Hindlimb muscle (tissue), 1 donor: ENCODE results near the gene IRF9. TPM values are rescaled to one million over a fixed set of nuclear protein-coding genes. Genes with fewer than 3 reads are reported as not detected.

ENCODE experiments used
- DNase-seq: peaks from one replicate; pipeline ENCODE4 v3.0.0-alpha.2; 2013
- polyA plus RNA-seq: library from polyadenylated mRNA; unstranded; fragments of 120-200 nt; gene quantifications from one replicate; pipeline ENCODE4 v1.2.1, GENCODE V29; 2013; ENCODE audit not compliant: insufficient read length

The IRF9 gene, protein sequence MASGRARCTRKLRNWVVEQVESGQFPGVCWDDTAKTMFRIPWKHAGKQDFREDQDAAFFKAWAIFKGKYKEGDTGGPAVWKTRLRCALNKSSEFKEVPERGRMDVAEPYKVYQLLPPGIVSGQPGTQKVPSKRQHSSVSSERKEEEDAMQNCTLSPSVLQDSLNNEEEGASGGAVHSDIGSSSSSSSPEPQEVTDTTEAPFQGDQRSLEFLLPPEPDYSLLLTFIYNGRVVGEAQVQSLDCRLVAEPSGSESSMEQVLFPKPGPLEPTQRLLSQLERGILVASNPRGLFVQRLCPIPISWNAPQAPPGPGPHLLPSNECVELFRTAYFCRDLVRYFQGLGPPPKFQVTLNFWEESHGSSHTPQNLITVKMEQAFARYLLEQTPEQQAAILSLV
- polyA plus RNA-seq = 32.6 TPM

DNA sequence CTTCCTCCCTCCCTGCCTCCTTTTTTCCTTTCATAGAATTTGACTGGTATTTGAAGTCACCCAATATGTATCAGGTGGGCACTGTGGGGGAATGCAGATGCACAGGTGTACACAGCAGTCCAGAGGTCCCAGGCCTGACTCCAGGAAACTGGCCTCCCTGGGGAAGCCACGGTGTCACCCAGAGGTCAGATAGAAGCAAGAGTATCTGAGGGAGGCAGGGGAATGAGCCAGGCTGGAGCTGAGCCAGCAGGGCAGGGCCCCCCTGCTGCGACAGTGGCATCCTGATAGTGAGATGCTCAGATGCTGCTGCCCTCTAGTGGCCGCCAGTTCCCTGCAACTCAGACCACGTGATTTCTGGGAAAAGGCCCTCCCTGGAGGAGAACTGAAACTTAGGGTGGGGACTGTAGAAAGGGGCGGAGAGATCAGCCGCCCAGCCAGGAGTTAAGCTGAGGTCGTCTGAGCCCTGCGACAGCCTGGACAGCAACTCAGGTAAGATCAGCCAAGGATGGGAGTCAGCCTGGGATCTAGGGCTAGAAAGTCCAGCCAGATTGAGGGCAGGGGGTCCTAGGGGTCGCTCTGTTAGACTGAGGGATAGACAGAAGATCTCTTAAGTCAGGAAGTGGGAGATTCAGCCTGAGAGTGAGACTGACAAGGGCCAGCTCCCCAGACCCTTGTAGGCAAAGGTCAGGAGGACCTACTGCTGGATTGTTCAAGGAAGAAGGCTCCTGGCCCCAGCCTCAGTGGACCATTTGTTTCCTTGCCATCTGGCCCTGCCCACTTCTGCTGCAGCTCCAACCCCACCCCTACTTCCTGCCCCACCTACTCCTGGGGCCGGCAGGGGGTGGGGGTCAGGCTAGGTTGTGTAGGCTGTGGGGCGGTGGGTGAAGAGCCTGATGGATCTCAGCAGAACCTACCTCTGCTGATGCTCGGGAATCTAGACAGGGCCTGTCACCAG is at the start of gene IRF9:
Gene IRF9 (plus strand): TSS at position 416 of the 955 bp plus-strand sequence. CDS start 880 bp downstream, outside the sequence.
- peak; percentile 94 for DNase-seq

DNA sequence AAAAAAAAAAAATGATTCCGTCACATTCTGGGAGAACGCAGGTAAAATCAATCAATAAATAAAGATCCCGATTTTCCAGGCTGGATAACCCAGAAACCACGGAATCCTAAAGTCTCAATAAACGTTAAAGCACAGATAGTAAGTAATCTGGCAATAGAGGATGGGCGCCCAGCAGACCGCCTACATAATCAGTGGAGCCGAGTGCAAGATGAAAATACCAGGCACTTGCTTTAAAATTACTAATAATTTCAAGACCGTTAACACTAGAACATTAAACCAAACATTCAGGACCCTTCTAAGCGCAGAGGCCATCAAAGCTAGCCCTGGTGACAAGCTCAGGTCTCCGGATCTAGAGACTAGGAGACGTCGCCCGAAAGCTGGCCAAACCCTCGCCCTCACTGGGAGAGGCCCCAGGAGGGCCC is 47.7 kb upstream of the IRF9 start:
- DNase-seq = no peak

DNA sequence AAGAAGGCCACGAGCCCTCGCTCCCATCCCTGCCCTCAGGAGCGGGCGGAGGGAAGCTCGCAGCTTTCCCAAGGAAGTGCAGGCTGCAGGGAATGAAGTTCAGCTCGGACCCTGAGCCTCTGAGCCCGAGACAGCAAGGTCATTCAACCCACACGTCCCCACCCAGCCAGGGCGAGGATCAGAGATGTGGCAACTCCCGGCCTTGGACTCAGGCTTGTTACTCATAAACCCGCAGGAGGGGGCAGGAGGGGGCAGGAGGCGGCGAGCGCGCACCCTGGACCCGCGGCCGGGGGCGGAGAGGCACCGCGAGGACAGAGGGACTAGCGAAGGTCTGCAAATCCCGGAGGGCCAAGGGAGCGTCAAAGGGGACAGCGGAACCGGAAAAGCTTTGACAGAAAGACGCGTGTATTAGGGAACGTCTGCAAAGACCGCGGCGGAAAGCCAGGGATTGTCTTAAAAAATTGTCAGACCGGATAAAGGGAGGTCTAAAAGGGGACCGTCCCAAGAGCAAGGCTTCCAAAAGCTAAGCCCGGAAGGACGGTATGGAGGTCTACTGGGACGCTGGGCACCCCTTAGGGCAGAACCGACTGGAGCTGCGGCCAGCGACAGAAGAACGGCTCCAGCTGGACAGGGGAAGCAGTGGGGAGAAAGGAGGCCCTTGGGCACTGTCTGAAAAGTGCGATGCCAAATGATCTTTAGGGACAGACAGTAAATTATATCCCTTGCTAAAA is 47.1 kb upstream of the IRF9 start:
- DNase-seq = peak; percentile 88

DNA sequence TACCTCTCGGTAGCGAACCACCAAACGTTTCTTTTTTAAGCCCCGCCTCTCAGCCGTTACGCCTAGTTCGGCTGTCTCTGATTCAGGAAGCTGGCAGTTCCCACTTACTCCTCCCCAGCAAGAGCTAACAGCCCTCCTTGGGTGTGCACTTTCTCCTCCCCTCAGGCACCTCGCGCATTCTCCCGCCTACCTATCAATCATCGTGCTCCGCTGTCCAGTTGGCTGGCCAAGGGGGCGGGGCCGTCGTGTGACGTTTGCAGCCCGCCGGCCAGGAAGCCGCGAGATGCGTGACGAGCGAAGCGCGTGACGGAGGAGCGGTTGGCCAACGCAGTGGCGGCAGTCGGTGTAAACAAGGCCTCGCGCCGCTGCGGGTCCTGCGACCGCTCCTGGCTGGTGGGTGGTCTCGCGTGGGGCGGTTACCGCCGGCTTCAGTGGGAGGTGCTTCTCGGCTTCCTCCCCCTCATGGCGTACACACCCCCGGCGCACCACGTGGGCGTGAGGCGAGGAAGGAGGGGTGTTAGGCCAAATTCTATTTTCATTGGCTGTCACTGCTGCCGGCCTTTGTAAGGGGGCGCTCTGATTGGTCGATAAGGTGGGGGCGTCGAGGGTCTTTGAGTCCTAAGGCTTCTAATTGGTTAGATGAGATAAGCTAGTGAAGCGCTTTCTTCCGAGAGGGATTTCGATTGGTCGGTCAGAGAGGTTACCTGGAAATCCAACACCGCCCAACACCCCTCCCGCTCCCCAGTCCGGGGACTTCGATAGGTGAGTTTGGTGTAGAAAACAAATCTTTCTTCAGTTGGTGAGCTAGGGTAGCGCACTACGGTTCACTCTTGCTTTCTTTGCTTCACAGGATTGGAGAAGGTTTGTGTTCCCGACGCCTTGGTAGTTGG is 46.3 kb upstream of the IRF9 start, which contains the start of the genes DCAF11 and NRL:
Gene DCAF11 (plus strand): TSS at position 246 of the 890 bp plus-strand sequence. CDS start 818 bp downstream, outside the sequence.
Gene NRL (minus strand): TSS at position 418 of the 890 bp plus-strand sequence. CDS start 32,101 bp downstream, outside the sequence.
- peak; percentile 99 for DNase-seq

DNA sequence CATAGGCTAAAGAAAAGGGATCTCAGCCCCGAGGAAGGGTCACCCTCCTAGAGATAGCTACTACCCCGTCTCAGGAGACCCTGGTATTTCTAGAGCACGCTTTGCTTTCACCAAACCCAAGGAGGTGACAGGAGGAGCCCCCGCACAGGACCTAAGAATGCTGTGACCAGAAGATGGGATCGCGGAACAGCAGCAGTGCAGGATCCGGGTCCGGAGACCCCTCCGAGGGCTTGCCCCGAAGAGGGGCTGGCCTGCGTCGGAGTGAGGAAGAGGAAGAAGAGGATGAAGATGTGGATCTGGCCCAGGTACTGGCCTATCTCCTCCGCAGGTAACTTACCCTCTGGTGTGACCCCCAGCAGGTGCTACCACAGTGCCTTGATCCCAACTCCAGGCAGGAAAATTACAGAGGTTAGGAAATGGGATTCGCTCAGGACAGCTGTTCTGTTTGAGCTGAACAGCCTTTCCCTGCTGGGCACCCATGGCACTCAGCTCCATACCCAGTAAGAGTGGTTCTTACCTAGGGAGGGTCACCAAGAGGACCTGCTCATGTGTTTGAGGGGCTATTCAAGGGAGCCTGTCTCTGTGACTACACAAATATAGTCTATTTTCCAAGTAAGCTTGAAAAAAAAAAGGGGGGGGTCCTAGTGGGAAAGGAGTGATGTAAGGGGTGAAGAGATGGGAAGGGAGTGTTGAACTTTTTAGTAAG is 45.5 kb upstream of the IRF9 start:
- no peak for DNase-seq

DNA sequence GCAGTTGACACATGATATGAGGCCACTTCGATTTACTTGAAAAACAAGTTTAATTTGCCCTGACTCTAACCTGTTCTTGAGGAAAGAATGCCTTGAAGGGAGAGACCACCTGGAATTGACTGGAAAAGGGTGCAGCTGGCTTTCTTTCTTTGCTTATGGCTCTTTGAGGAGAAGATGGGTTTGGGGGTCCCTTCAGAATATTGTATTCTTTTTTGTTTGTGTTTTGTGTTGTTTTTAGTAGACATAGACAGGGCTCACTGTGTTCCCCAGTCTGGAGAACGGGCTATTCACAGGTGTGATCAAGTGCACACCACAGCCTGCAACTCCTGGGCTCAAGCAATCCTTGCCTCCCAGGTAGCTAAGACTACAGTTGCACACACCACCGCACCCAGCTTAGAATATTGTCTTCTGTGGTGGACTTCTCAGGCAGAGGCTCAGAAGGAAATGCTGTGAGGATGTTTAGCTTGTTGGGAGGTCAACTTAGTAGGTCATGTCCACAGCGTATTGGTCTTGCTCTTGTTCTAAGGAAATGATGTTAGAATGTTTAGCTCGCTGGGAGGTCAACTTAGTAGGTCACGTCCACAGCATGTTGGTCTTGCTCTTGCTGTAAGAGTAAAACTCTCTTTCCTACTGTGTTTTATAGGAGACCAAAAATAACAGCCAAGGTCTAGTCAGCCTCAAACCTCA is 44.8 kb upstream of the IRF9 start:
- no peak for DNase-seq

DNA sequence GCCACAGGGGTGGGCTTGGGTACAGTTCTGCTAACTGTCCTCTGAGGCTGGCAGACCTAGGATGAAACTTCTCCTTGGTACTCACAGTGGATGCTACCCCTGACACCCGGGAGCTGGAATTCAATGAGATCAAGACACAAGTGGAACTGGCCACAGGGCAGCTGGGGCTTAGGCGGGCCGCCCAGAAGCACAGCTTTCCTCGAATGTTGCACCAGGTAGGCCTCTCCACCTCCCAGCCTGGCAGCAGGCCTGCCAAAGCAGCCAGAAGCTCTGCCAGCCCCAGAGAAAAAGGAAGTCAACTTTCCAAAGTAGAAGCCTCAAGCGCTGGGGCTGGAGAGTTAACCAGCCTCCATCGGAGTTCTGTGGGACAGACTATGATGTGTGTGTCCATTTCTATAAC is 43.9 kb upstream of the IRF9 start:
- no peak for DNase-seq

DNA sequence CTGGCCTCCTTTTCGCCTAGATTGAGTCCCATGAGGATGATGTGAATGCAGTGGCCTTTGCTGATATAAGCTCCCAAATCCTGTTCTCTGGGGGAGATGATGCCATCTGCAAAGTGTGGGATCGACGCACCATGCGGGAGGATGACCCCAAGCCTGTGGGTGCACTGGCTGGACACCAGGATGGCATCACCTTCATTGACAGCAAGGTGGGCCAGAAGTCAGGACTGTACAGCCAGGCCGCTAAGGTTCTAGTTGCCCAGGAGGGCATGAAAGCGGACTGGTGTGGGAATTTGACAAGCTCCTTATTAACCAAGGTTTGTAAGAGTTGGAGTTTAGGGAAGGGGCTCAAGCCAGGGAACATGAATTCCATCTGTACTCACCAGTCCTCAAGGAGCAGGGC is 41.4 kb upstream of the IRF9 start:
- no peak for DNase-seq

DNA sequence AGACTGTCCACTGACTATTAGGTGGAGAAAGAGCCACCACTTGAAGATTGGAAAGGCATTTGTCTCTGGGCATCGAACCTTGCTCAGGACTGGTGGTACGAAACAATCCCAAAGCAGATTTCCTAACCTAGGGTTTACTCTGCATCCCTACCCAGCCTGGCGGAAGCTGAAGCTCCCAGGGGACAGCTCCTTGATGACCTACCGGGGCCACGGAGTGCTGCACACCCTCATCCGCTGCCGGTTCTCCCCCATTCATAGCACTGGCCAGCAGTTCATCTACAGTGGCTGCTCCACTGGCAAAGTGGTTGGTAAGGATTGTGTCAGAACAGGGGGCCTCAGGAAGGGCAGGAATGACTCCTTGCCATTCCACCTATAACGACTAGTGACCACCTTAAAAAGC is 39.9 kb upstream of the IRF9 start:
- DNase-seq = no peak

DNA sequence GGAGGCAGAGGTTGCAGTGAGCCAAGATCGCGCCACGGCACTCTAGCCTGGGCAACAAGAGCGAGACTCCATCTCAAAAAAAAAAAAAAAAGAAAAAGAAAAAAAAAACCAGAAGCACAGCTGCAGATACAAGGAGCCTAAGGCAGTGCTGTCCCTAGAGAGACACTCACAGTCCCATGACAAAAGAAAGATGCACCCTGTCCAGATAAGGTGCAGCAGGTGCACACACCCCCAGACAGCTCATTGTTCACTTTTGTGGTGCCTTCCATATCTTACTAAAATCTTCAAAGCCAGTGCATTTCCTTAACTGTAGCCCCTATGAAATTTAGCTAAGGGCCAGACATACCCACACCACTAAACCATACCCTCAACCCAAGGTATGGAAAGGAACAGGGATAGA is 38.6 kb upstream of the IRF9 start:
- DNase-seq = no peak

DNA sequence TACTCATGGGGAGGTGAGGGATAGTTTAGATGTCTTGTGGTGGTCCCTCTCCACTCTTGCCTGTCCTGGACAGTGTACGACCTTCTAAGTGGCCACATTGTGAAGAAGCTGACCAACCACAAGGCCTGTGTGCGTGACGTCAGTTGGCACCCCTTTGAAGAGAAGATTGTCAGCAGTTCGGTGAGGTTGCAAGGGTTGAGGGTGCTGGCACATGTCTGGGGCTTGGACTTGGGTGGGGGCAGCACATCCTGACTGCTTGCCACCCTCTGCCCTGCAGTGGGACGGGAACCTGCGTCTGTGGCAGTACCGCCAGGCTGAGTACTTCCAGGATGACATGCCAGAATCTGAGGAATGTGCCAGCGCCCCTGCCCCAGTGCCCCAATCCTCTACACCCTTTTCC is 38.2 kb upstream of the IRF9 start:
- DNase-seq = no peak

DNA sequence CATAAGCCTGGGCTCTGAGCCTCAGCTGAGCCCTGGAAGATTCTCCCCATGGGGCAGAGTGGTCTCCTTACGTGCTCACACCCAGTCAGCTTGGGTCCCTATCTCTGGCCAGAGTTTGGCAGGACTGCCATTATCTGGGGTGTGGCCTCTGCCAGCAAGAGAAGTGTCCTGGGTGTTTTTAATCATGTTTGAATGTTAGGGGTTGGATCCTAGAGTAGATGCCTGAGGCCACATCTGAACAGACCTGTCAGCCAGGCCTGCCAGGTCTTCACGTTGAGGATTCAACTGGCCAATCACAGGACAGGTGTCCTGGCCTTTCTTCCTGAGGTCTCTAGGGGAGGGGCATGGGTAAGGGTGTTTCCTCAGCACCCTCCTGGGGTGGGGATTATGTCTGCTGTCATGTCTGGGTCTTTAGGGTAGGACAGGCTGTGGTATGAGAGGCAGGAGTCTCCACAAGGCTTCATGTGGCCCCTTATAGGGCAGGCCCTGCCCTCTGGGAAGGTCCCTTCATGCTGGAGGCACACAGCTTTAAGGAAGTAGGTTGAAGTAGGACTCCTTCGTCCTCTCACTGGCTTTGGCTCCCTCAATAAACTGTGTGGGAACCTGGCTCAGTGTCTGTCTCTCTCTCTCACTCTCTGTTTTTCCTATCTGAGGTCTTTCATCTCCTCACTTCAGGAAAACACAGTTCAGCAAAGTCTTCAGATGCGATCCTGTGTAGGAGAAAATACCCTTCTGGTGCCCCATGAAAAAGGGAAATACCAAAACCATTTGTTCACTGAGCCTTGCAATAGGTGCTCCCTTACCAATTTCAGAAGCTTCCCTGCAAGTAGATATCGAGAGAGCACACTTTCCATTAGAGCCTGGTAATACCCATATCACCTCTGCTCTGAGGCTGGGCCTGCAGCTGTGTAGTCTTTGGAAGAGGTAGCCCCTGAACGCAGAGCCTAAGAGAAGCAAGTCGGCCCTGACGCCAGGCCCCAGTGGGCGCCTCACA is 37.3 kb upstream of the IRF9 start:
- DNase-seq = no peak

DNA sequence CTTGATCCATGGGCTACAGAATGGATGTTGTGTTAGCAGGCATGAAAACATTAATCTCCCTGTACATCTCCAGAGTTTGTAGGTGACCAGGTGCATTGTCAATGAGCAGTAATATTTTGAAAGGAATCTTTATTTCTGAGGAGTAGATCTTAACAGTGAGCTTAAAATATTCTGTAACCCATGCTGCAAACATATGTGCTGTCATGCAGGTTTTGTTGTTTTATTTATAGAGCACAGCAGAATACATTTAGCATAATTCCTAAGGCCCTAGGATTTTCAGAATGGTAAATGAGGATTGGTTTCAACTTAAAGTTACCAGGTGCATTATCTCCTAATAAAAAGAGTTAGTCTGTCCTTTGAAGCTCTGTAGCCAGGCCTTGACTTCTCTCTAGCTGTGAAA is 34.1 kb upstream of the IRF9 start:
- DNase-seq = no peak

DNA sequence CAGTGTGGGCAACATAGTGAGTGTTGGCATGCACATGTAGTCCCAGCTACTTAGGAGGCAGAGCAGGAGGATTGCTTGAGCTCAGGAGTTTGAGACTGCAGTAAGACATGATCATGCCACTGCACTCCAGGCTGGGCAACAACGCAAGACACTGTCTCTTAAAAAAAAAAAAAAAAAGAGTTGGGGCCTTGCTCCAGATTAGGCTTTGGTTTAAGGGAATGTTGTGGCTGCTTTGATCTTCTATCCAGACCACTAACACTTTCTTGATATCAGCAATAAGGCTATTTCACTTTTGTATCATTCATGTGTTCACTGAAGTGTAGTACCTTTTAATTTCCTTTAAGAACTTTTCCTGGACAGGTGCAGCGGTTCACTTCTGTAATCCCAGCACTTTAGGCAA is 33.4 kb upstream of the IRF9 start:
- no peak for DNase-seq

DNA sequence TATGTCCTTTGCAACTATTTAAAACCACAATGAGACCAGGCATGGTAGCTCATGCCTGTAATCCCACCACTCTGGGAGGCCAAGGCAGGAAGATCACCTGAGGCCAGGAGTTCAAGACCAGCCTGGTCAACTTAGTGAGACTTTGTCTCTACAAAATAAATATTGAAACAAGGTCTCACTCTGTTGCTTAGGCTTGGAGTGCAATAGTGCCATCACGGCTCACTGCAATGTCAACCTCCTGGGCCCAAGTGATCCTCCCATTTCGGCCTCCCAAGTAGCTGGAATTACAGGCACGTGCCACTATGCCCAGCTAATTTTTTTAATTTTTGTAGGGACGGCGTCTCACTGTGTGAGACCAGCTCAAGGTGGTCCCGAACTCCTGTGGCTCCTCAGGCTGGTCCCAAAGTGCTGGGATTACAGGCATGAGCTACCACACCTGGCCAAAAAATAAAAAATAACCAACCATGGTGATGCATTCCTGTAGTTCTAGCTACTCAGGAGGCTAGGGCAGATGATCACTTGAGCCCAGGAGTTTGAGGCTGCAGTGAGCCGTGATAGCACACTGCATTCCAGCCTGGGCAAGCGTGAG is 31.6 kb upstream of the IRF9 start:
- no peak for DNase-seq

DNA sequence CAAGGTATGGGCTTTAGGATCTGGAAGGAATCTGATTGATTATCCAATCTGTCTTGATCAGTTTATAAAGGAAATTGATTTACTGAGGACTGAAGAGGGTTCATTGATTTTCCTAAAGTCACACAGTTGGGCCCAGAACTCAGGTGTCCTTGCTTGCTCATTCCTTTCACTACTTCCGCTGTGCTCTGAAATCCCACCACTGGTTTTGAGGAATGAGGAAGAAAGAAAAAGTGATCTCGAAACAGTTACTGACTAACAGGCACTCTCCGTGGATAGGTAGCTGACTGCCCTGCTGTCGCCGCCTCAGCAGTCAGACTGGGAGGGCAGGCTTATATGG is 30.7 kb upstream of the IRF9 start, which contains the start of gene FITM1:
Gene FITM1 (plus strand): TSS at position 280 of the 337 bp plus-strand sequence. CDS start 905 bp downstream, outside the sequence.
- DNase-seq = no peak

DNA sequence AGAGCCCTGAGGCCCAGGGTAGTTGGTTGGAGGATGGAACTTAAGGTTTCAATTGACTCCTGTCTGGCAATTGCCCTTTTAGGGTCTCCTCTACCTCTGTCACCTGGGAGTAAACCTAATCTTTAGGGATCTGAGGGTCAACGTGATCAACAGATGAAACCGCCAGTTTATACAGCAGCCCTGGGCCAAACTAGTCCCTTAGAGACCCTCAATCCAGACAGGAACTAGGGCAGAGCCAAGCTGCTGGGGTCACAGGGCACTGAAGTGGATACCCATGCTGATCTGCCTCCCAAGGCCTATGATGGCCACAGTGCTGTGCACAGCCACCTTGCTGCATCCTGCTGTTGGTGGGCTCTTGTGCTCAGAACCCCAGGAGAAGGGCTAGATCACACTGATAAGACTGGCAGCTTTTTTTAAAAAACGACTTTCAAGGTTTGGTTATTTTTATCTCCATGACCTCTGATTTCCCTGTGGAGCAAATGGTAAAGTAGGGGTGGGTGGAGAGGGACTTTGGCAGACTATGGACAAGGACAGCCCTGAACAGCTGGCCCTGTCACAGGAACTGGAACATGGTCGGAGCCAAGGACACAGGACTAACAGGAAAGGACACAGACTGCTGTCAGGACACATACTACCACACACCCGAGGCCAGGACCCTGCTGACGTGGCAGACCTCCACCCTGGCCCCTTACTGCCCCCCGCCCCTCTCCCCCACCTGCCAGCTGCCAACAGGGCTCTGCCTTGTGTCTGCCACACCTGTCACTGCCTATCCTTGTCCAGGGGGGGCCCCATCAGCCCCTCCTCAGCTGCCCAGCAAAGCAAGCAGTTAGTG is 30.1 kb upstream of the IRF9 start:
- peak; percentile 52 for DNase-seq
